Measurements from ENCODE around the gene BAAT. TPM values are rescaled to one million over a fixed set of nuclear protein-coding genes. Genes with fewer than 3 reads are reported as not detected.

BAAT gene
- total and polyA plus RNA-seq, 9 of the 15 experiments (the other 6 are each of a cell fraction or from before 2014, with no cell fraction given) = 0.17 to 0.76 (median 0.32) TPM

- Histone ChIP-seq H3K9ac (ENCODE audit: insufficient read depth in 1 of 2, low read depth in 2 of 2, low read length in 2 of 2) (peak overlapping the region in 1 of 2 experiments; percentile 13; a peak in 1 of 4 replicates), H3K79me2 (ENCODE audit: control insufficient read depth, insufficient read depth, low read length) (no peaks in the 10 kb centered on the region), H3K36me3 (ENCODE audit: control insufficient read depth, insufficient read depth, low read length) (no peaks in the 10 kb centered on the region), H3K27ac (ENCODE audit: extremely low read depth, low read depth, low read length) (peak overlapping the region; percentile 58), H3K4me3 (no peak overlapping the region), H3K9me1 (ENCODE audit: control insufficient read depth, insufficient read depth, low read length) (no peaks in the 10 kb centered on the region), H3K27me3 (ENCODE audit: control insufficient read depth in 2 of 2, insufficient read depth in 2 of 2, low read length in 2 of 2) (no peaks in the 10 kb centered on the region), H4K20me1 (replicated peaks; ENCODE audit: control insufficient read depth, insufficient read depth, low read length) (no peaks in the 10 kb centered on the region), H3K4me1 (replicated peaks in 1 of 2; ENCODE audit: control insufficient read depth in 2 of 2, insufficient read depth in 2 of 2, low read length in 2 of 2) (peaks cover 21 to 56% of the 10 kb centered on the region in 2 experiments), H2AFZ (ENCODE audit: low read depth, low read length) (peak overlapping the region; percentile 60), H3K4me2 (ENCODE audit: insufficient read depth, low read length) (no peak overlapping the region; the same call in 1 of the 2 replicates), H3K9me3 (replicated peaks; ENCODE audit: control insufficient read depth, insufficient read depth, low read depth, low read length) (no peaks in the 10 kb centered on the region)
- ChIA-PET CTCF (ENCODE audit: low intra/inter-chr PET ratio) (no interaction called here), POLR2A (no interaction called here)
- DNase-seq (ENCODE audit: extremely low read depth in 1 of 4, low spot score in 3 of 4) (peak in 1 of 4 experiments; percentile 58), FAIRE-seq (peak; percentile 51), ATAC-seq (peak; percentile 63)
- in situ Hi-C loops (cut with MboI) (no loop called here), intact Hi-C loops (cut with micrococcal nuclease) (no loop called here)
- WGBS (ENCODE audit: insufficient coverage, low coverage, missing lambda C conversion rate) = 0% methylated on average over 3 of the region's 3 CpGs
- no TSS peak for BruUV-seq (replicated peaks)
- peak; percentile 47 for TF ChIP-seq SMARCA4 (IDR thresholded peaks at IDR 0.05)
- peak; percentile 56 for TF ChIP-seq DACH1 (IDR thresholded peaks at IDR 0.05; ENCODE audit: partially characterized antibody)
- TF ChIP-seq FOXJ2 (tag; IDR thresholded peaks at IDR 0.05) = no peak
- TF ChIP-seq ZNF316 (IDR thresholded peaks at IDR 0.05) = peak; percentile 86
- no peak for TF ChIP-seq PRDM10 (IDR thresholded peaks at IDR 0.05; ENCODE audit: partially characterized antibody)
- TF ChIP-seq ARID1B (IDR thresholded peaks at IDR 0.05) = peak; percentile 36; the same call in 1 of the 2 replicates
- no peak for TF ChIP-seq TEAD1 (CRISPR knock-in tag; IDR thresholded peaks at IDR 0.05)
- no peak for TF ChIP-seq DMBX1 (CRISPR knock-in tag; IDR thresholded peaks at IDR 0.05; ENCODE audit: borderline replicate concordance)
- peak; percentile 81 for TF ChIP-seq MAFG (tag; conservative IDR thresholded peaks at IDR 0.05)
- TF ChIP-seq DPF2 (IDR thresholded peaks at IDR 0.05) = peak; percentile 51; the same call in 1 of the 2 replicates
- no peak for TF ChIP-seq CBFB (CRISPR knock-in tag; IDR thresholded peaks at IDR 0.05)
- peak; percentile 24; the same call in 1 of the 2 replicates for TF ChIP-seq ZNF592 (IDR thresholded peaks at IDR 0.05)
- no peak for TF ChIP-seq HSF4 (CRISPR knock-in tag; IDR thresholded peaks at IDR 0.05; ENCODE audit: borderline replicate concordance)
- TF ChIP-seq KDM2B (CRISPR knock-in tag; IDR thresholded peaks at IDR 0.05) = no peak
- TF ChIP-seq MBD1 (CRISPR knock-in tag; IDR thresholded peaks at IDR 0.05) = no peak
Measured at GRCh38 chr9:101367323-101367722, 17.5 kb downstream of the BAAT start.

Data from K562 (cell line).